Measurements from ENCODE around the gene LRMDA.

The LRMDA gene

GRCh38 chr10:76037531-76038155 lies 606.2 kb downstream of the LRMDA start:
- no peak overlapping the region for H3K4me3 ChIP-seq (ENCODE audit: low read depth, low read length)
- DNase-seq (ENCODE audit: low read depth) = no peak
- TF ChIP-seq CTCF (IDR thresholded peaks at IDR 0.05; ENCODE audit: low read depth, low read length, missing control alignments) = no peak

- TF ChIP-seq CTCF (IDR thresholded peaks at IDR 0.05; ENCODE audit: low read depth, low read length, missing control alignments) = no peak
- DNase-seq (ENCODE audit: low read depth) = no peak
- H3K4me3 ChIP-seq (ENCODE audit: low read depth, low read length) = no peak overlapping the region
Observed at GRCh38 chr10:76038696-76039095, 607.3 kb downstream of the LRMDA start.

GRCh38 chr10:76040107-76040829 lies 608.8 kb downstream of the LRMDA start:
- DNase-seq (ENCODE audit: low read depth) = no peak
- no peak overlapping the region for H3K4me3 ChIP-seq (ENCODE audit: low read depth, low read length)
- no peak for TF ChIP-seq CTCF (IDR thresholded peaks at IDR 0.05; ENCODE audit: low read depth, low read length, missing control alignments)

GRCh38 chr10:76040830-76041220 lies 609.4 kb downstream of the LRMDA start:
- no peak for DNase-seq (ENCODE audit: low read depth)
- H3K4me3 ChIP-seq (ENCODE audit: low read depth, low read length) = no peak overlapping the region
- no peak for TF ChIP-seq CTCF (IDR thresholded peaks at IDR 0.05; ENCODE audit: low read depth, low read length, missing control alignments)

GRCh38 chr10:76041551-76041950 lies 610.1 kb downstream of the LRMDA start:
- no peak for DNase-seq (ENCODE audit: low read depth)
- H3K4me3 ChIP-seq (ENCODE audit: low read depth, low read length) = no peak overlapping the region
- no peak for TF ChIP-seq CTCF (IDR thresholded peaks at IDR 0.05; ENCODE audit: low read depth, low read length, missing control alignments)

- DNase-seq (ENCODE audit: low read depth) = no peak
- no peak overlapping the region for H3K4me3 ChIP-seq (ENCODE audit: low read depth, low read length)
- no peak for TF ChIP-seq CTCF (IDR thresholded peaks at IDR 0.05; ENCODE audit: low read depth, low read length, missing control alignments)
Observed at GRCh38 chr10:76043261-76043660, 611.8 kb downstream of the LRMDA start.

- TF ChIP-seq CTCF (IDR thresholded peaks at IDR 0.05; ENCODE audit: low read depth, low read length, missing control alignments) = no peak
- no peak for DNase-seq (ENCODE audit: low read depth)
- H3K4me3 ChIP-seq (ENCODE audit: low read depth, low read length) = no peak overlapping the region
Observed at GRCh38 chr10:76044751-76045150, 613.3 kb downstream of the LRMDA start.
